Measurements from ENCODE around the gene PHLDA2.

DNA sequence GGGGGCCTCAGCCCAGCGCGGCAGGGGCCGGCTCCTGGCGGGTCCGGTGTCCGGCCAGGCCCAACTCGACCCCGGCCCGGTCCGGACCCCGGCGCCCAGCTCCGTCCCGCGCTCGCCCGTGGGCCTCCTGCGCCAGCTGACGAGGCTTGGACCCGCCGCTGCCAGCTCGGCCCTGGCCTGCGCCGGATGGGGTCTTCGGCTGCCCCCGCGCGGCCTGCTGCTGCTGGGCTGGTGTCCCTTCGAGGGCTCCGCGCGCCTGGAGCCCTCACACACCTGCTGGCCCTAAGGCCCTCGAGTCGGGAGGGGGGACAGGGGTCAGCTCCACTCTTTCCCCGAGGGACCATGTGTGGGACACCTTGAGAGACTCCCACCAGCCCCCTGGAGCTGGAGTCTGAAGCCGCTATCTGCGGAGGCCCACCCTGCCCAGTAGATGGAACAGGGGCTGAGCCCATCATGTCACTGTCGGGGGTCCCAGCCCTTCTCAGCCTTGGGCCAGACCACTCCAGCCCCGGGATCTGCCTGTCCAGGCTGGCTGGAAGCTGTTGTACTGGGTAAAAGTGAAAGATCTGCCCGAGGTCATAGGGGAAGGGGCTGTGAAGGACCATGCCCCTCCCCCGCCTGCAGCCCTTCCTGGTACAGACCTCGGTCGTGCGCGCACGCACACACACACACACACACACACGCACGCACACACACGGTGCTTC lies 42.9 kb downstream of the PHLDA2 start:
- TF ChIP-seq EZH2phosphoT487 (IDR thresholded peaks at IDR 0.05; ENCODE audit: borderline replicate concordance, low read depth, low read length): no peak
- TF ChIP-seq, protein P1, sequence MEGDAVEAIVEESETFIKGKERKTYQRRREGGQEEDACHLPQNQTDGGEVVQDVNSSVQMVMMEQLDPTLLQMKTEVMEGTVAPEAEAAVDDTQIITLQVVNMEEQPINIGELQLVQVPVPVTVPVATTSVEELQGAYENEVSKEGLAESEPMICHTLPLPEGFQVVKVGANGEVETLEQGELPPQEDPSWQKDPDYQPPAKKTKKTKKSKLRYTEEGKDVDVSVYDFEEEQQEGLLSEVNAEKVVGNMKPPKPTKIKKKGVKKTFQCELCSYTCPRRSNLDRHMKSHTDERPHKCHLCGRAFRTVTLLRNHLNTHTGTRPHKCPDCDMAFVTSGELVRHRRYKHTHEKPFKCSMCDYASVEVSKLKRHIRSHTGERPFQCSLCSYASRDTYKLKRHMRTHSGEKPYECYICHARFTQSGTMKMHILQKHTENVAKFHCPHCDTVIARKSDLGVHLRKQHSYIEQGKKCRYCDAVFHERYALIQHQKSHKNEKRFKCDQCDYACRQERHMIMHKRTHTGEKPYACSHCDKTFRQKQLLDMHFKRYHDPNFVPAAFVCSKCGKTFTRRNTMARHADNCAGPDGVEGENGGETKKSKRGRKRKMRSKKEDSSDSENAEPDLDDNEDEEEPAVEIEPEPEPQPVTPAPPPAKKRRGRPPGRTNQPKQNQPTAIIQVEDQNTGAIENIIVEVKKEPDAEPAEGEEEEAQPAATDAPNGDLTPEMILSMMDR (conservative IDR thresholded peaks at IDR 0.05; ENCODE audit: low read length): no peak

Measured in OCI-LY7 (cell line).